Measurements from ENCODE around the gene NECAB2.

NECAB2 gene

GRCh38 chr16:83992624-83993023 lies 24.6 kb downstream of the NECAB2 start:
- no peak for DNase-seq (ENCODE audit: low read depth in 2 of 2)

DNA sequence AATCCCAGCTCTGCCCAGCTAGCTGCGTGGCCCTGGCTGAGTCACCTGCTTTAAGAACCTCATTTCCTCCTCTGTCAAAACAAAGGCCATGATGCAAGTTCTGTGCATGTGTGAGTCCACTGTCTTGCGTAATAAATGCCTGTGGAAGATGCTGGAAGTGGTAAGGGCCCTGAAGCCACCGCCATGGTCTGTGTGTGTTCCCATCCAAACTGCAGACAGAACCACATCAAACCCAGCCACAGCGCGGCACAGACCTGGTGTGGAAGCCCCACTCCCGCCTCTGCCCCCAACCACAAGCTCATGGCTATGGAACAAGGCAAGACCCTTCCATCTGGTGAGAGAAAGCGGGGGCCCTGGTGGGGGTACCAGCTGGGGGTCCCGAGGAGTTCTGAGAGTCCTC lies 26.0 kb downstream of the NECAB2 start:
- no peak for DNase-seq (ENCODE audit: low read depth in 2 of 2)

DNA sequence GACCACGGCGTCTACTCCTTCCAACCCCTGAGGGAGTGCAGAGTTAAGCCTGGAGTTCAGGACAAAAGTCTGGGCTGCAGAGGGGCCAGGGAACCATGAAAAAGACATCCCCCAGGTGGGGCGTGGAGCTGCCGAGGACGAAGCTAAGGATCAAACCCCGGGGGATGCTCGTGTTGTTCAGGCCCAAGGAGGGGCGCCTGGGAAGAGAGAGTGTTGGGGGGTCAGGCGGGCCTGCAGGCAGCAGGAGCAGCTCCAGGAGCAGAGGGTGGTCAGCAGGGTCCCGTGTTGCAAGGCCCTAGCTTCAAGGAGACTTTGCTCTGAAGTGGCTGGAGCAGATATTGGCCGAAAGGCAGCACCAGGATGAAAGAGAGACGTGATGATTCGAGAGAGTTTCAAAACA lies 26.7 kb downstream of the NECAB2 start:
- DNase-seq (ENCODE audit: low read depth in 2 of 2) = no peak

- DNase-seq (ENCODE audit: low read depth in 2 of 2) = no peak
Observed at GRCh38 chr16:83995754-83996153, 27.7 kb downstream of the NECAB2 start.

DNA sequence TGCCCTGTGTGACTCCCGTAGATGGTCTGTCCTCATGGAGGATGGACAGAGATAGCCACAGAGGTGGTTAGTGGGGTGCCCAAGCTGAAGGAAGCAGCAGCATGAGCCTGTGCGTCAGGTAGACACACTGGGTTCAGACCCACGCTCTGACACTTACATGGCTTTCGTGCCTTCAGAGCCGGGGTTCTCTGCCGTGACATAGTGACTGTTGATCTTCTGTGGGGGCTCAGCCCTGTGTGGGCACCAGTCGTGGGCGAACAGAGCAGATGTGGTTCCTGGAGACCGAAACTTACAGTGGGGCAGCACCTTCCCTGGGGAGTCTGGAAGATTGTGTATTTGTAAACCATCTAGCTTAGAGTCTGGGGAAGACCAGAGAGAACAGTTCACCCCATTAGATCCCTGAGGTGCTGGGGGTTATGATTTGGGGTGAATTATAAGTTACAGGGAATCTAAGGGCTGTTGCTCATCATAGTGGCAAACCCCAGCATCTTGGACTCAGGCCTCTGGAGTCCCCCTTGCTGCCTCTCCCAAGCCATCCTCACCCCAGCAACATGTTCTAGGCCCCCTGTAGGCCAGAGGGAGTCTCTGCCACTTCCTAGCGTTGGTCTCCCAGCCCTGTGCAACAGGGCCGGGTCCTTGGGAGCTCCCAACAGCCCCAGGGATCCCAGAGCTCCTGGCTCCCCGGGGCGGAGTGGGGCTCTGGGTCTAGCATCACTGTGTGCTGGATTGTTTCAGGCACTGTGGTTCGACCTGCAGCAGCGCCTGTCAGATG lies 28.6 kb downstream of the NECAB2 start:
- no peak for DNase-seq (ENCODE audit: low read depth in 2 of 2)

DNA sequence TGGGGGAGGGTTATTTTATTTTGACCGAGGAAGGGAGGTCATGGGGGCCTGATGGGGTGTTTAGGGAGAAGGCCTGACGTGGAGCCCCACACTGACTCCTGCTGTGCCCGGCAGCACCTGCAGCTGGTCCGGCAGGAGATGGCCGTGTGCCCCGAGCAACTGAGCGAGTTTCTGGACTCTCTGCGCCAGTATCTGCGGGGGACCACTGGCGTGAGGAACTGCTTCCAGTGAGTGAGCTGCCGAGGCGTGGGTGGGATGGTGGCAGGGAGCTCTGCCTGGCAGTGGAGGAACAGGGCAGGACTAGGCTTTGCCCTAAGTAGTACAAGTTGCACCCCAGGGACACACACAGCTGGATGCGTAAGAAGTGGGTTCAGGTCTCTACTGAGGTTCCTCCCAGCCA lies 30.0 kb downstream of the NECAB2 start:
- no peak for DNase-seq (ENCODE audit: low read depth in 2 of 2)

DNA sequence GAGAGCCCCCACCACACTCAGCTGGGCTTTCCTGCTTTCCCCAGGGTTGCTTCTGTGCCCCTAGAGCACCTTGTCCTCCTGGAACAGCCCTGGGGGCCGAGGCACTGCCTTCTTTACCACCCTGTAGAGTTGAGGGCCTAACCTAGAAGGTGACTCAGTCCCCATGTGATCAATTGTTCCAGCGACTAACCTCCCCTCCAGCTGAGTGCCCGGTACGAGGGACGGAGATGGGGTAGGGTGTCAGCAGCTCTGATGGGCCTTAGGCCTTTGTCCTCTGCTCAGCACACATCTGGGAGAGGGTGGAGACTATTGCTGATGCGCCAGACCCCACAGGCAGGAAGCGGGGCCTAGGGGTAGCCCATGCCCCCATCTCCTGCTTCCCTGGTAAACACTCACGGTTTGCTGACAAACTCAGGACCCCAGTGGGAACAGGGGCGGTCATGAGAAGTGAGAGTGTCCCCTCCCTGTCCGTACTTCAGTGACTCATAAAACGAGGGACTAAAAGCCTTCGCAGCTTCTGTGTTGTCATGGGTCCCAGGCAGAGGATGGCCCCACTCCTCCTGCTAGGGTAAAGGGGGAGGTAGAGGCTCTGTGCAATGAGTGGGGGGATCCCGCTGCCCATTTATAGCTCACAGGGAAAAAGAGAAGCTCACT lies 33.1 kb downstream of the NECAB2 start:
- no peak for DNase-seq (ENCODE audit: low read depth in 2 of 2)

DNA sequence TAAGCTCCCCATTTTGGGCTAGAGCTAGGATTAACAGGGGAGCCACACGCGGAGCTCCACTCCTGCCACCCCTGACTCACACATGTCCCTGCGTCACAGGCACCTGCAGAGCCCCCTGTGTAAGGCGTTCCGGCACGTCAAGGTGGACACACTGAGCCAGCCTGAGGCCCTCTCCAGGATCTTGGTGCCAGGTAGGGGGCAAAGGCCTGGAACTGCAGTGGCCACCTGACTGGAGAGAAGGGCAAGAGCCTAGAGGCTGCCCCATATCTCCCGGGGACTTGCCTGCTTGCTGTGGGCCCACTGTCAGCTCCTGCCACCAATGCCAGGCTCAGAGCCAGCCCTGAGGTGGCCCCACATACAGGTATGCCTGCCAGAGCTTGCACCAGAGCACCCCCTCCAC lies 33.7 kb downstream of the NECAB2 start:
- no peak for DNase-seq (ENCODE audit: low read depth in 2 of 2)

DNA sequence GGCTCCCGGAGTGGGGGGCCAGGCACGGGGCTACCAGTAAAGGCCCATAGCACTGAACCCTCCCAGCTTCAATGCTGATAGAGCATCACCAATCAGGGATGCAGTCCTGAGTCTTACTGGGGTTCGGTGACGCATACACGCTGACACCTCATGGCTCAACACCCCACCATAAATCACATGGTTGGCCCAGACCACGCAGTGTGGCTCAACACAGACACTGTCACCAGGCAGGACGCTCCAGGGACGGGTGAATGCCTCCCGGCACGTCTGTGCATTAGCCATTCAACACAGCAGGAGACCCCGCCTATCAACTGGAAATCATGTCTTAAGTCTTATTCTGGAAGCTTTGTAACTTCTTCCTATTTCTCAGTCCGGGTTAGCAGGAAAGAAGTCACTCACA lies 35.0 kb downstream of the NECAB2 start:
- no peak for DNase-seq (ENCODE audit: low read depth in 2 of 2)

DNA sequence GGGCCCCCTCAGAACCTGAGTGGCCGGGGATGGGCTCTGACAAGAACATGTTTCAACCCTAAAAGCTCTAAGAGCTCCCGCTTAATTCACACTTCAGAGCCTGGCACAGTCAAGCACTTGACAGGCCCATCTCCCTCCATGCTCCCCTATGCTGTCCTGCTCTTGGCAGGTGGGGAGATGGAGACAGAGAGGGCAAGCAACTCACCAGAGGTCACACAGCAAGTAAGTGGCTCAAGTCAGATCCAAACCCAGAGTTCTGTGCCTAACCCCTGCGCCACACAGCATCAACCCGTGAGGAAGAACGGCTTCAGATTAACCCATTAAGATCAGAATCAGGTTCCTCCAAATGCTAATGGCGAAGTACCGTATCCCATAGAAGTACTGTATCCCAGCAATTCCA lies 36.4 kb downstream of the NECAB2 start:
- no peak for DNase-seq (ENCODE audit: low read depth in 2 of 2)

- no peak for DNase-seq (ENCODE audit: low read depth in 2 of 2)
Observed at GRCh38 chr16:84005391-84005790, 37.3 kb downstream of the NECAB2 start.

DNA sequence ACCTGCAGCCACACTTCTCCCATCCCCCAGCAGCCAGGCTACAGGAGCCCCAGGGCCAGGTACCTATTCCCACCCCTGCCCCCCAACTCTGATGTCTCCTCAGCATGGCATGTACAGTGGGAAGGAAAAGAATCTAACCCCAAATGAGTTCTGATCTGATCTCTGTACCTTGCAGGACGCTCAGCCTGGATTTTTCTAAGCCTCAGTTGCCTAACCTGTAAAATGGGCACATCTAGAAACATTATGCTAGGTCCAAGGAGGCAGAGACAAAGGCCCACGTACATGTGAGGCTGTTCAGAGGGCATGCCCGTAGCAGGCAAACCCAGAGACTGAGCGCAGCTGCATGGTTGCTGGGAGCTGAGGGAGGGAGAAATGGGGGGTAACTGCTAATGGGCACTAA lies 39.5 kb downstream of the NECAB2 start:
- DNase-seq (ENCODE audit: low read depth in 2 of 2) = no peak

GRCh38 chr16:84007965-84008364 lies 39.9 kb downstream of the NECAB2 start:
- DNase-seq (ENCODE audit: low read depth in 2 of 2) = no peak

- no peak for DNase-seq (ENCODE audit: low read depth in 2 of 2)
Observed at GRCh38 chr16:84009282-84009681, 41.2 kb downstream of the NECAB2 start.

- DNase-seq (ENCODE audit: low read depth in 2 of 2) = peak in 1 of 2 donors; percentile 10
Observed at GRCh38 chr16:84013787-84014569, 45.9 kb downstream of the NECAB2 start.

GRCh38 chr16:84014570-84015327 lies 46.7 kb downstream of the NECAB2 start:
- no peak for DNase-seq (ENCODE audit: low read depth in 2 of 2)

- no peak for DNase-seq (ENCODE audit: low read depth in 2 of 2)
Observed at GRCh38 chr16:84015399-84015798, 47.4 kb downstream of the NECAB2 start.

GRCh38 chr16:84016477-84016876 lies 48.4 kb downstream of the NECAB2 start:
- DNase-seq (ENCODE audit: low read depth in 2 of 2) = no peak

DNA sequence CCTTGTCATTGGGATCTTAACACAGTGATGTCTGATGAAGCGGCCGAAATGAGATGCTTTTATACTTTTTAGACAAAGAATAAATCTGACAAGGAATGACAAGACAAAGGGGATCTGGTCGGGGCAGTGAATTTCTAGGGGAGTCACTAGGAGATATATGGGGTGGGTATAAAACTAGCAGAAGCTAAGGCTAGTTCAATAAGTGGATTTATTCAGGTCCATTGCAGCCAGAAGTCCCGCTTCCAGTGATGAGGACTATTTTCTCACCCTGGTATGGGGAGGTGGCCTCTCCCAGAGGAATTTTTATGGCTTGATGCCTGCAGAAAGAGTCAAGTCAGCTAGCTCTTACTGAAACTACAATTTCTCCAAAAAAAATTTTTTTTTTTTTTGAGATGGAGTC lies 50.7 kb downstream of the NECAB2 start:
- DNase-seq (ENCODE audit: low read depth in 2 of 2) = no peak

- DNase-seq (ENCODE audit: low read depth in 2 of 2) = no peak
Observed at GRCh38 chr16:84020353-84020752, 52.3 kb downstream of the NECAB2 start.

GRCh38 chr16:84021488-84021887 lies 53.4 kb downstream of the NECAB2 start:
- no peak for DNase-seq (ENCODE audit: low read depth in 2 of 2)

- no peak for DNase-seq (ENCODE audit: low read depth in 2 of 2)
Observed at GRCh38 chr16:84022644-84023043, 54.6 kb downstream of the NECAB2 start.

Data from stimulated activated CD8-positive, alpha-beta memory T cell treated with anti-CD3 and anti-CD28 coated beads, Interleukin-7, amount 100 ng/mL, for 1 hour (primary cell).